ENCODE results near the gene CAPN5.

- TF ChIP-seq, protein P1, sequence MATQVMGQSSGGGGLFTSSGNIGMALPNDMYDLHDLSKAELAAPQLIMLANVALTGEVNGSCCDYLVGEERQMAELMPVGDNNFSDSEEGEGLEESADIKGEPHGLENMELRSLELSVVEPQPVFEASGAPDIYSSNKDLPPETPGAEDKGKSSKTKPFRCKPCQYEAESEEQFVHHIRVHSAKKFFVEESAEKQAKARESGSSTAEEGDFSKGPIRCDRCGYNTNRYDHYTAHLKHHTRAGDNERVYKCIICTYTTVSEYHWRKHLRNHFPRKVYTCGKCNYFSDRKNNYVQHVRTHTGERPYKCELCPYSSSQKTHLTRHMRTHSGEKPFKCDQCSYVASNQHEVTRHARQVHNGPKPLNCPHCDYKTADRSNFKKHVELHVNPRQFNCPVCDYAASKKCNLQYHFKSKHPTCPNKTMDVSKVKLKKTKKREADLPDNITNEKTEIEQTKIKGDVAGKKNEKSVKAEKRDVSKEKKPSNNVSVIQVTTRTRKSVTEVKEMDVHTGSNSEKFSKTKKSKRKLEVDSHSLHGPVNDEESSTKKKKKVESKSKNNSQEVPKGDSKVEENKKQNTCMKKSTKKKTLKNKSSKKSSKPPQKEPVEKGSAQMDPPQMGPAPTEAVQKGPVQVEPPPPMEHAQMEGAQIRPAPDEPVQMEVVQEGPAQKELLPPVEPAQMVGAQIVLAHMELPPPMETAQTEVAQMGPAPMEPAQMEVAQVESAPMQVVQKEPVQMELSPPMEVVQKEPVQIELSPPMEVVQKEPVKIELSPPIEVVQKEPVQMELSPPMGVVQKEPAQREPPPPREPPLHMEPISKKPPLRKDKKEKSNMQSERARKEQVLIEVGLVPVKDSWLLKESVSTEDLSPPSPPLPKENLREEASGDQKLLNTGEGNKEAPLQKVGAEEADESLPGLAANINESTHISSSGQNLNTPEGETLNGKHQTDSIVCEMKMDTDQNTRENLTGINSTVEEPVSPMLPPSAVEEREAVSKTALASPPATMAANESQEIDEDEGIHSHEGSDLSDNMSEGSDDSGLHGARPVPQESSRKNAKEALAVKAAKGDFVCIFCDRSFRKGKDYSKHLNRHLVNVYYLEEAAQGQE (IDR thresholded peaks at IDR 0.05; ENCODE audit: insufficient replicate concordance, low read depth), result no peak
- no peak for TF ChIP-seq SPI1 (IDR thresholded peaks at IDR 0.05; ENCODE audit: borderline replicate concordance, low read depth)
- TF ChIP-seq POLR2AphosphoS5 (IDR thresholded peaks at IDR 0.05; ENCODE audit: low read depth), result no peak
- TF ChIP-seq, protein P2, sequence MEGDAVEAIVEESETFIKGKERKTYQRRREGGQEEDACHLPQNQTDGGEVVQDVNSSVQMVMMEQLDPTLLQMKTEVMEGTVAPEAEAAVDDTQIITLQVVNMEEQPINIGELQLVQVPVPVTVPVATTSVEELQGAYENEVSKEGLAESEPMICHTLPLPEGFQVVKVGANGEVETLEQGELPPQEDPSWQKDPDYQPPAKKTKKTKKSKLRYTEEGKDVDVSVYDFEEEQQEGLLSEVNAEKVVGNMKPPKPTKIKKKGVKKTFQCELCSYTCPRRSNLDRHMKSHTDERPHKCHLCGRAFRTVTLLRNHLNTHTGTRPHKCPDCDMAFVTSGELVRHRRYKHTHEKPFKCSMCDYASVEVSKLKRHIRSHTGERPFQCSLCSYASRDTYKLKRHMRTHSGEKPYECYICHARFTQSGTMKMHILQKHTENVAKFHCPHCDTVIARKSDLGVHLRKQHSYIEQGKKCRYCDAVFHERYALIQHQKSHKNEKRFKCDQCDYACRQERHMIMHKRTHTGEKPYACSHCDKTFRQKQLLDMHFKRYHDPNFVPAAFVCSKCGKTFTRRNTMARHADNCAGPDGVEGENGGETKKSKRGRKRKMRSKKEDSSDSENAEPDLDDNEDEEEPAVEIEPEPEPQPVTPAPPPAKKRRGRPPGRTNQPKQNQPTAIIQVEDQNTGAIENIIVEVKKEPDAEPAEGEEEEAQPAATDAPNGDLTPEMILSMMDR (IDR thresholded peaks at IDR 0.05; ENCODE audit: insufficient read depth, low read length), result no peak
- TF ChIP-seq GABPA (IDR thresholded peaks at IDR 0.05; ENCODE audit: low read depth), result no peak
These were observed 918 bp upstream of the CAPN5 start for GRCh38 chr11:77065878-77066228.

Data from HL-60 (cell line).